LoVo (cell line): ENCODE data around the gene ABCD3.
A peak's percentile ranks its signal among the peaks of the same experiment; 100 is the strongest.
"Not testable (repeated sequence)": the region's sequence is repeated elsewhere in the genome, so short reads cannot be mapped to it uniquely, and the experiment has no call there.

ENCODE experiments used
- DNase-seq: peaks from one replicate; pipeline ENCODE4 v3.0.0-alpha.2; 2016; ENCODE audit warnings: low spot score

The ABCD3 gene

GRCh38 chr1:94417978-94418663 lies at the start of gene ABCD3:
TSS of gene ABCD3 (plus strand) at chr1:94418389. CDS start at chr1:94418479, 90 bp downstream.
- DNase-seq: peak; percentile 99

GRCh38 chr1:94372771-94373170 lies 45.4 kb upstream of the ABCD3 start:
- DNase-seq: not testable (repeated sequence)

GRCh38 chr1:94373311-94373710 lies 44.9 kb upstream of the ABCD3 start:
- not testable (repeated sequence) for DNase-seq

GRCh38 chr1:94375666-94376065 lies 42.5 kb upstream of the ABCD3 start:
- DNase-seq: not testable (repeated sequence)

- DNase-seq: not testable (repeated sequence)
These were observed 39.7 kb upstream of the ABCD3 start for GRCh38 chr1:94378493-94378892.

GRCh38 chr1:94379615-94380014 lies 38.6 kb upstream of the ABCD3 start:
- no peak for DNase-seq

- peak; percentile 13 for DNase-seq
These were observed 36.0 kb upstream of the ABCD3 start for GRCh38 chr1:94382201-94382600.

- DNase-seq: peak; percentile 90
These were observed 34.2 kb upstream of the ABCD3 start for GRCh38 chr1:94383966-94384408.

- peak; percentile 44 for DNase-seq
These were observed 33.5 kb upstream of the ABCD3 start for GRCh38 chr1:94384485-94385265.

- no peak for DNase-seq
These were observed 32.8 kb upstream of the ABCD3 start for GRCh38 chr1:94385308-94385929.

- DNase-seq: no peak
These were observed 28.9 kb upstream of the ABCD3 start for GRCh38 chr1:94389298-94389697.

GRCh38 chr1:94394247-94394646 lies 23.9 kb upstream of the ABCD3 start:
- DNase-seq: no peak

- DNase-seq: no peak
These were observed 23.0 kb upstream of the ABCD3 start for GRCh38 chr1:94395231-94395630.

GRCh38 chr1:94395748-94396309 lies 22.4 kb upstream of the ABCD3 start:
- DNase-seq: no peak

GRCh38 chr1:94396356-94397010 lies 21.7 kb upstream of the ABCD3 start:
- DNase-seq: no peak

GRCh38 chr1:94398356-94398755 lies 19.8 kb upstream of the ABCD3 start:
- DNase-seq: no peak

GRCh38 chr1:94399453-94399852 lies 18.7 kb upstream of the ABCD3 start:
- no peak for DNase-seq

GRCh38 chr1:94401206-94401605 lies 17.0 kb upstream of the ABCD3 start:
- no peak for DNase-seq

GRCh38 chr1:94406446-94406845 lies 11.7 kb upstream of the ABCD3 start:
- DNase-seq: no peak

GRCh38 chr1:94408104-94408830 lies 9.9 kb upstream of the ABCD3 start:
- DNase-seq: no peak

GRCh38 chr1:94411237-94411636 lies 7.0 kb upstream of the ABCD3 start:
- no peak for DNase-seq
